BE2C (cell line): ENCODE measurements around the gene GPR153.

ENCODE experiments used
- DNase-seq: peaks from one replicate; pipeline ENCODE4 v3.0.0-alpha.2; 2020
- H3K27me3 ChIP-seq: fragments of 250-450 bp; sonication (Bioruptor Pico); 2 replicates; pipeline ENCODE4 v1.5.1; 2020; ENCODE audit warnings: mild to moderate bottlenecking
- H3K36me3 ChIP-seq: fragments of 250-450 bp; sonication (Bioruptor Pico); 2 replicates; pipeline ENCODE4 v1.5.1; 2020; ENCODE audit warnings: mild to moderate bottlenecking
- H3K4me1 ChIP-seq: fragments of 250-450 bp; sonication (Bioruptor Pico); 2 replicates; pipeline ENCODE4 v1.5.1; 2020
- H3K4me3 ChIP-seq: 2 replicates; pipeline ENCODE4 v1.5.1; 2011; ENCODE audit warnings: low read depth, low read length
- H3K9me3 ChIP-seq: fragments of 250-450 bp; sonication (Bioruptor Pico); 2 replicates; pipeline ENCODE4 v1.5.1; 2020
- CTCF ChIP-seq: IDR thresholded peaks from 2 replicates; pipeline ENCODE4 v1.5.1; 2012; ENCODE audit warnings: mild to moderate bottlenecking, low read depth, low read length

Gene GPR153

GRCh38 chr1:6212193-6212959 is 48.5 kb downstream of the GPR153 start:
- Histone ChIP-seq H3K36me3 (peaks cover 4% of the 10 kb centered on the region), H3K27me3 (no peaks in the 10 kb centered on the region), H3K4me1 (no peaks in the 10 kb centered on the region), H3K4me3 (no peak overlapping the region), H3K9me3 (no peaks in the 10 kb centered on the region)
- no peak for TF ChIP-seq CTCF
- no peak for DNase-seq

GRCh38 chr1:6211731-6212130 is 49.2 kb downstream of the GPR153 start:
- Histone ChIP-seq H3K27me3 (no peaks in the 10 kb centered on the region), H3K4me3 (no peak overlapping the region), H3K36me3 (peaks cover 4% of the 10 kb centered on the region), H3K4me1 (no peaks in the 10 kb centered on the region), H3K9me3 (no peaks in the 10 kb centered on the region)
- TF ChIP-seq CTCF: no peak
- no peak for DNase-seq

- no peak for DNase-seq
- H3K27me3 ChIP-seq: no peaks in the 10 kb centered on the region
- H3K4me1 ChIP-seq: no peaks in the 10 kb centered on the region
- H3K4me3 ChIP-seq: no peak overlapping the region
- H3K9me3 ChIP-seq: no peaks in the 10 kb centered on the region
- TF ChIP-seq CTCF: no peak
- peaks cover 4% of the 10 kb centered on the region for H3K36me3 ChIP-seq
These were observed 50.1 kb downstream of the GPR153 start for GRCh38 chr1:6210591-6211355.

- peak; percentile 42 for DNase-seq
- Histone ChIP-seq H3K36me3 (peaks cover 4% of the 10 kb centered on the region), H3K4me1 (no peaks in the 10 kb centered on the region), H3K4me3 (peak overlapping the region; percentile 65), H3K27me3 (no peaks in the 10 kb centered on the region), H3K9me3 (no peaks in the 10 kb centered on the region)
- TF ChIP-seq CTCF: peak; percentile 44; the same call in 1 of the 2 replicates
These were observed 51.0 kb downstream of the GPR153 start for GRCh38 chr1:6209661-6210580.

- TF ChIP-seq CTCF: peak; percentile 48
- H3K36me3 ChIP-seq: peaks cover 4% of the 10 kb centered on the region
- H3K9me3 ChIP-seq: no peaks in the 10 kb centered on the region
- no peaks in the 10 kb centered on the region for H3K4me1 ChIP-seq
- peak; percentile 72 for DNase-seq
- peak overlapping the region; percentile 65 for H3K4me3 ChIP-seq
- no peaks in the 10 kb centered on the region for H3K27me3 ChIP-seq
These were observed 51.9 kb downstream of the GPR153 start for GRCh38 chr1:6208723-6209660.
